H9 (cell line): ENCODE results near the gene KCNJ12. TPM values are rescaled to one million over a fixed set of nuclear protein-coding genes. Genes with fewer than 3 reads are reported as not detected.

ENCODE experiments used
- DNase-seq: peaks from one replicate; pipeline ENCODE4 v3.0.0-alpha.2; 2017
- H2AFZ ChIP-seq: one replicate; pipeline ENCODE4 v1.6.1; 2013; ENCODE audit warnings: mild to moderate bottlenecking, low read length, control low read depth, moderate library complexity
- H2AK5ac ChIP-seq: 2 replicates; pipeline ENCODE4 v1.6.1; 2013; ENCODE audit warnings: low read length, control low read depth, mixed read lengths; ENCODE audit not compliant: insufficient read length
- H2BK120ac ChIP-seq: one replicate; pipeline ENCODE4 v1.6.1; 2013; ENCODE audit warnings: low read depth, mild to moderate bottlenecking, low read length, control low read depth, inconsistent platforms; ENCODE audit not compliant: poor library complexity, severe bottlenecking
- H2BK12ac ChIP-seq: 2 replicates; pipeline ENCODE4 v1.6.1; 2013; ENCODE audit warnings: low read length, control low read depth, mixed read lengths, low read depth; ENCODE audit not compliant: insufficient read length
- H2BK15ac ChIP-seq: 2 replicates; pipeline ENCODE4 v1.6.1; 2013; ENCODE audit warnings: low read depth, low read length, control low read depth
- H2BK20ac ChIP-seq: one replicate; pipeline ENCODE4 v1.6.1; 2013; ENCODE audit warnings: low read depth, mild to moderate bottlenecking, low read length, control low read depth, inconsistent platforms; ENCODE audit not compliant: poor library complexity, severe bottlenecking
- H2BK5ac ChIP-seq: 2 replicates; pipeline ENCODE4 v1.6.1; 2013; ENCODE audit warnings: low read length, control low read depth, mixed read lengths; ENCODE audit not compliant: insufficient read length
- H3K14ac ChIP-seq: 2 replicates; pipeline ENCODE4 v1.6.1; 2013; ENCODE audit warnings: low read length, control low read depth; ENCODE audit not compliant: insufficient read depth
- H3K18ac ChIP-seq: 2 replicates; pipeline ENCODE4 v1.6.1; 2013; ENCODE audit warnings: low read depth, mild to moderate bottlenecking, mixed read lengths, low read length, control low read depth; ENCODE audit not compliant: insufficient read length
- H3K23ac ChIP-seq: 2 replicates; pipeline ENCODE4 v1.6.1; 2013; ENCODE audit warnings: low read length, control low read depth, mixed read lengths, low read depth; ENCODE audit not compliant: insufficient read length
- H3K23me2 ChIP-seq: 2 replicates; pipeline ENCODE4 v1.6.1; 2013; ENCODE audit warnings: low read depth, mild to moderate bottlenecking, mixed read lengths, low read length, control low read depth; ENCODE audit not compliant: insufficient read length, poor library complexity, severe bottlenecking
- H3K27ac ChIP-seq: 2 replicates; pipeline ENCODE4 v1.5.1; 2013; ENCODE audit warnings: low read length, control low read depth, mixed read lengths, low read depth; ENCODE audit not compliant: insufficient read length
- H3K27me3 ChIP-seq: 2 replicates; pipeline ENCODE4 v1.6.1; 2013; ENCODE audit warnings: low read length, control low read depth, inconsistent platforms; ENCODE audit not compliant: insufficient read depth
- H3K4ac ChIP-seq: 2 replicates; pipeline ENCODE4 v1.6.1; 2013; ENCODE audit warnings: low read depth, mild to moderate bottlenecking, control low read depth, inconsistent platforms, low read length, moderate library complexity
- H3K4me1 ChIP-seq: 2 replicates; pipeline ENCODE4 v1.6.1; 2013; ENCODE audit warnings: low read length, control low read depth, inconsistent platforms; ENCODE audit not compliant: insufficient read depth
- H3K4me2 ChIP-seq: 2 replicates; pipeline ENCODE4 v1.6.1; 2013; ENCODE audit warnings: low read length, control low read depth, mixed read lengths; ENCODE audit not compliant: insufficient read length, insufficient read depth
- H3K56ac ChIP-seq: 2 replicates; pipeline ENCODE4 v1.6.1; 2013; ENCODE audit warnings: low read depth, mild to moderate bottlenecking, mixed read lengths, low read length, control low read depth; ENCODE audit not compliant: insufficient read length
- H3K79me1 ChIP-seq: 2 replicates; pipeline ENCODE4 v1.6.1; 2013; ENCODE audit warnings: low read depth, mild to moderate bottlenecking, moderate library complexity, low read length, control low read depth, inconsistent platforms; ENCODE audit not compliant: insufficient read depth, poor library complexity, severe bottlenecking
- H3K79me2 ChIP-seq: 2 replicates; pipeline ENCODE4 v1.6.1; 2013; ENCODE audit warnings: low read length, control low read depth, inconsistent platforms; ENCODE audit not compliant: insufficient read depth
- H3K9ac ChIP-seq: 2 replicates; pipeline ENCODE4 v1.6.1; 2013; ENCODE audit warnings: low read length, control low read depth, mixed read lengths; ENCODE audit not compliant: insufficient read length; ENCODE audit errors: extremely low read depth
- H3K9me3 ChIP-seq: one replicate; pipeline ENCODE4 v1.6.1; 2013; ENCODE audit warnings: low read depth, low read length, inconsistent platforms; ENCODE audit not compliant: control insufficient read depth
- H3T11ph ChIP-seq: one replicate; pipeline ENCODE4 v1.6.1; 2013; ENCODE audit warnings: mild to moderate bottlenecking, low read length, control low read depth, inconsistent platforms
- H4K20me1 ChIP-seq: one replicate; pipeline ENCODE4 v1.6.1; 2013; ENCODE audit not compliant: control insufficient read depth, insufficient read length, insufficient read depth
- H4K5ac ChIP-seq: 2 replicates; pipeline ENCODE4 v1.6.1; 2013; ENCODE audit warnings: low read depth, mild to moderate bottlenecking, mixed read lengths, low read length, control low read depth; ENCODE audit not compliant: insufficient read length
- H4K8ac ChIP-seq: replicated peaks from 2 replicates; pipeline ENCODE4 v1.6.1; 2013; ENCODE audit warnings: low read length, control low read depth, mixed read lengths, low read depth; ENCODE audit not compliant: insufficient read length
- H4K91ac ChIP-seq: 2 replicates; pipeline ENCODE4 v1.6.1; 2013; ENCODE audit warnings: low read depth, mild to moderate bottlenecking, moderate library complexity, mixed read lengths, low read length, control low read depth; ENCODE audit not compliant: insufficient read length
- H3K27ac Mint-ChIP-seq, 3 experiments: 2 replicates in 2 of 3; 3 replicates in 1 of 3; pipeline ENCODE4 v1.8.0; 2020 to 2021; ENCODE audit warnings: mixed read lengths in 3 of 3, mild to moderate bottlenecking in 1 of 3, moderate library complexity in 1 of 3
- H3K27me3 Mint-ChIP-seq: 2 replicates; pipeline ENCODE4 v1.8.0; 2021; ENCODE audit warnings: low read depth, mild to moderate bottlenecking, moderate library complexity, mixed read lengths
- H3K36me3 Mint-ChIP-seq, 3 experiments: 2 replicates in 2 of 3; 3 replicates in 1 of 3; pipeline ENCODE4 v1.8.0; 2020 to 2021; ENCODE audit warnings: low read depth in 3 of 3, mixed read lengths in 3 of 3; ENCODE audit not compliant: insufficient read depth in 1 of 3
- H3K4me1 Mint-ChIP-seq, 2 experiments: 2 replicates each; pipeline ENCODE4 v1.8.0; 2020; ENCODE audit warnings: mixed read lengths in 2 of 2
- H3K4me3 Mint-ChIP-seq, 2 experiments: 2 replicates in 1 of 2; 3 replicates in 1 of 2; pipeline ENCODE4 v1.8.0; 2020 to 2021; ENCODE audit warnings: mild to moderate bottlenecking in 2 of 2, mixed read lengths in 2 of 2, moderate library complexity in 1 of 2
- H3K9me3 Mint-ChIP-seq, 2 experiments: 2 replicates in 1 of 2; 3 replicates in 1 of 2; pipeline ENCODE4 v1.8.0; 2020; ENCODE audit warnings: mild to moderate bottlenecking in 2 of 2, mixed read lengths in 2 of 2, moderate library complexity in 1 of 2
- CTCF ChIP-seq: fragments of 200-600 bp; sonication (generic); conservative IDR thresholded peaks from 3 replicates; pipeline ENCODE4 v1.8.0; 2021; ENCODE audit warnings: antibody characterized with exemption, mild to moderate bottlenecking
- WGBS: extraction: QIAGEN DNeasy Blood & Tissue Kit; methylation state at CpG from one replicate; pipeline ENCODE4 v1.1.7; 2013; ENCODE audit warnings: missing lambda C conversion rate, low lambda C conversion rate, mixed read lengths; ENCODE audit not compliant: insufficient read length; ENCODE audit errors: extremely low coverage; 5-methylcytosine and 5-hydroxymethylcytosine counted together
- total RNA-seq: library from RNA; stranded (reverse); gene quantifications from 2 replicates; pipeline ENCODE4 v1.2.1, GENCODE V29; 2021

KCNJ12 gene
- total RNA-seq, 1 experiment from 2014 or later, result 0.39 TPM

GRCh38 chr17:21352981-21353265 lies 23.2 kb upstream of the KCNJ12 start:
- no peak for TF ChIP-seq CTCF
- Mint-ChIP-seq H3K27ac (no peak overlapping the region), H3K36me3 (no peaks in the 10 kb centered on the region), H3K9me3 (peaks cover 2 to 3% of the 10 kb centered on the region in 2 experiments; a peak in 2 of 5 replicates), H3K4me1 (no peaks in the 10 kb centered on the region), H3K4me3 (no peak overlapping the region), H3K27me3 (peaks cover 1% of the 10 kb centered on the region)
- no peaks in the 10 kb centered on the region for H3K4me1 ChIP-seq
- H3K9ac ChIP-seq, result no peak overlapping the region
- no peaks in the 10 kb centered on the region for H3K79me1 ChIP-seq
- no peak overlapping the region for H2BK20ac ChIP-seq
- no peak overlapping the region for H3K27ac ChIP-seq
- no peaks in the 10 kb centered on the region for H3K23me2 ChIP-seq
- no peaks in the 10 kb centered on the region for H3K79me2 ChIP-seq
- H2BK15ac ChIP-seq, result no peak overlapping the region
- no peak overlapping the region for H4K8ac ChIP-seq
- no peak overlapping the region for H3K56ac ChIP-seq
- H3T11ph ChIP-seq, result no peak overlapping the region
- no peak overlapping the region for H2AK5ac ChIP-seq
- H3K23ac ChIP-seq, result no peak overlapping the region
- no peak overlapping the region for H3K4ac ChIP-seq
- DNase-seq, result no peak
- no peak overlapping the region for H2BK5ac ChIP-seq
- WGBS, result no CpG with 5 or more reads among the region's 8 CpGs
- no peak overlapping the region for H4K91ac ChIP-seq
- no peaks in the 10 kb centered on the region for H3K27me3 ChIP-seq
- no peak overlapping the region for H3K18ac ChIP-seq
- no peak overlapping the region for H2BK12ac ChIP-seq
- H3K14ac ChIP-seq, result no peak overlapping the region
- H3K4me2 ChIP-seq, result no peak overlapping the region
- H3K9me3 ChIP-seq, result no peaks in the 10 kb centered on the region
- H4K20me1 ChIP-seq, result no peaks in the 10 kb centered on the region
- no peak overlapping the region for H2AFZ ChIP-seq
- H4K5ac ChIP-seq, result no peak overlapping the region
- H2BK120ac ChIP-seq, result no peak overlapping the region
